OCI-LY7 (cell line): ENCODE data around the gene UPF3A. TPM values are rescaled to one million over a fixed set of nuclear protein-coding genes. Genes with fewer than 3 reads are reported as not detected.

Source experiments
- BruUV-seq: library from RNA; stranded (reverse); fragments of 400-500 nt; replicated peaks from 2 replicates; lab custom pipeline; 2021; lab: Mats Ljungman, UMichigan
- CTCF ChIA-PET: fragments of 300-600 bp; sonication (Branson Sonifier 250); formaldehyde crosslinking; loops from one replicate; lab custom pipeline; 2022; ENCODE audit warnings: antibody characterized with exemption; ENCODE audit not compliant: unreplicated experiment; lab: Charles Lee
- POLR2A ChIA-PET: fragments of 300-600 bp; sonication (Branson Sonifier 250); formaldehyde crosslinking; loops from one replicate; lab custom pipeline; 2022; ENCODE audit warnings: antibody characterized with exemption; lab: Charles Lee
- DNase-seq: peaks from one replicate; pipeline ENCODE4 v3.0.0-alpha.2; 2015; ENCODE audit warnings: low spot score
- H2AFZ ChIP-seq: fragments of 200-600 bp; sonication (generic), shearing (Covaris generic); 2 replicates; pipeline ENCODE4 v1.6.1; 2014; ENCODE audit warnings: mild to moderate bottlenecking, antibody characterized with exemption, low read length, moderate library complexity
- H3K27ac ChIP-seq: fragments of 200-600 bp; sonication (generic); 2 replicates; pipeline ENCODE4 v1.5.1; 2014; ENCODE audit warnings: mixed run types, low read depth, mild to moderate bottlenecking, moderate library complexity, low read length, inconsistent platforms; ENCODE audit not compliant: poor library complexity, severe bottlenecking
- H3K36me3 ChIP-seq: fragments of 200-600 bp; sonication (generic); 2 replicates; pipeline ENCODE4 v1.6.1; 2014; ENCODE audit warnings: mild to moderate bottlenecking, antibody characterized with exemption, low read length, moderate library complexity, mixed read lengths; ENCODE audit not compliant: insufficient read depth
- H3K4me1 ChIP-seq: fragments of 200-600 bp; sonication (generic); 2 replicates; pipeline ENCODE4 v1.5.1; 2014; ENCODE audit warnings: mild to moderate bottlenecking, low read length; ENCODE audit not compliant: insufficient read depth, poor library complexity, severe bottlenecking
- H3K4me2 ChIP-seq: fragments of 200-600 bp; sonication (generic); 2 replicates; pipeline ENCODE4 v1.6.1; 2014; ENCODE audit warnings: mild to moderate bottlenecking, low read length
- H3K4me3 ChIP-seq: fragments of 200-600 bp; sonication (generic); 2 replicates; pipeline ENCODE4 v1.5.1; 2014; ENCODE audit warnings: mild to moderate bottlenecking, low read depth, low read length; ENCODE audit not compliant: poor library complexity, severe bottlenecking
- H3K79me2 ChIP-seq: fragments of 200-600 bp; sonication (generic); 2 replicates; pipeline ENCODE4 v1.6.1; 2016; ENCODE audit warnings: low read depth, mild to moderate bottlenecking, low read length, moderate library complexity, mixed read lengths; ENCODE audit not compliant: insufficient read depth
- H3K9me2 ChIP-seq: fragments of 200-600 bp; sonication (generic); 2 replicates; pipeline ENCODE4 v1.6.1; 2016; ENCODE audit warnings: mild to moderate bottlenecking, low read length, mixed read lengths; ENCODE audit not compliant: insufficient read depth
- H3K9me3 ChIP-seq: fragments of 200-600 bp; sonication (generic); 2 replicates; pipeline ENCODE4 v1.6.1; 2014; ENCODE audit warnings: mild to moderate bottlenecking, mixed run types, low read length, mixed read lengths
- H4K20me1 ChIP-seq: fragments of 200-600 bp; sonication (generic); 2 replicates; pipeline ENCODE4 v1.6.1; 2014; ENCODE audit warnings: mild to moderate bottlenecking, antibody characterized with exemption, low read length, moderate library complexity, mixed read lengths; ENCODE audit not compliant: insufficient read depth
- CTCF ChIP-seq: fragments of 200-600 bp; sonication (generic); conservative IDR thresholded peaks from 2 replicates; pipeline ENCODE4 v1.5.1; 2014; ENCODE audit warnings: mild to moderate bottlenecking, antibody characterized with exemption, low read length, moderate library complexity, mixed read lengths
- EZH2phosphoT487 ChIP-seq: fragments of 200-600 bp; sonication (generic); IDR thresholded peaks from 2 replicates; pipeline ENCODE4 v1.6.1; 2018; ENCODE audit warnings: low read depth, borderline replicate concordance, mild to moderate bottlenecking, mixed run types, antibody characterized with exemption, low read length, moderate library complexity, mixed read lengths
- intact Hi-C: fragments of 100-400 bp; cut with micrococcal nuclease; formaldehyde crosslinking; loops from one replicate; pipeline ENCODE4 v1.10.0; 2022; ENCODE audit not compliant: unreplicated experiment
- total RNA-seq, 2 experiments: library from RNA; depleted of rRNA in 1 of 2; stranded (reverse); fragments of >200 nt in 1 of 2; shearing (Covaris generic) in 1 of 2; gene quantifications; 2 replicates each; pipeline ENCODE4 v1.2.3, GENCODE V29; 2014 to 2022

The UPF3A gene
- total RNA-seq, 2 experiments from 2014 or later, result 27.8 to 55.4 TPM

- no peaks in the 10 kb centered on the region for H3K9me3 ChIP-seq
- DNase-seq, result no peak
- H3K36me3 ChIP-seq, result peaks cover 33% of the 10 kb centered on the region
- intact Hi-C loops, result no loop called here
- CTCF ChIA-PET, result no interaction called here
- no peak overlapping the region for H3K4me3 ChIP-seq
- no TSS peak for BruUV-seq
- no peak overlapping the region for H3K4me2 ChIP-seq
- H4K20me1 ChIP-seq, result no peaks in the 10 kb centered on the region
- no peak overlapping the region for H3K27ac ChIP-seq
- POLR2A ChIA-PET, result no interaction called here
- no peaks in the 10 kb centered on the region for H3K79me2 ChIP-seq
- TF ChIP-seq EZH2phosphoT487, result no peak
- TF ChIP-seq CTCF, result no peak
- H3K4me1 ChIP-seq, result no peaks in the 10 kb centered on the region
- no peak overlapping the region for H2AFZ ChIP-seq
- H3K9me2 ChIP-seq, result no peaks in the 10 kb centered on the region
Observed at GRCh38 chr13:114304346-114305034, 23.1 kb downstream of the UPF3A start.

DNA sequence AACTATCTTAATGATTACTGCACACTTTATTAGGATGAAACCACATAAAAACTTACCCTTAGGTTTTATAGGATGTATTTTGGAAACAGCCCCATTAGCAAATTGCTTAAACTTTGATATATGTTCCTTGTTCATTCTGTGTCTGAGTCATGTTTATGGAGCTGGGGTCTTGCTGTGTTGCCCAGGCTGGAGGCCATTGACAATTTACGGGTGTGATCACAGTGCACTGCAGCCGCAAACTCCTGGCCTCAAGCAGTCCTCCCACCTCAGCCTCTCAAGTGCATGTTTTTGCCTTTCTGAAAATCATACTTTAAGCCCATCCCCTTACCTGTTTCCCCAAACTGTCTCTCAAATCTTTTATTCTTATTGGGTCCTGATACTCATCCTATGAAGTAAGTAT lies 27.7 kb downstream of the UPF3A start:
- DNase-seq, result no peak
- TF ChIP-seq CTCF (no peak), EZH2phosphoT487 (no peak)
- Histone ChIP-seq H3K4me3 (no peak overlapping the region), H3K4me1 (peaks cover 16% of the 10 kb centered on the region), H3K36me3 (peaks cover 22% of the 10 kb centered on the region), H3K9me2 (no peaks in the 10 kb centered on the region), H3K9me3 (no peaks in the 10 kb centered on the region), H4K20me1 (no peaks in the 10 kb centered on the region), H3K27ac (no peak overlapping the region), H3K4me2 (no peak overlapping the region), H2AFZ (no peak overlapping the region), H3K79me2 (peaks cover 4% of the 10 kb centered on the region; the same call in 1 of the 2 replicates)
- intact Hi-C loops, result no loop called here
- ChIA-PET POLR2A (no interaction called here), CTCF (no interaction called here)
- BruUV-seq, result no TSS peak

DNA sequence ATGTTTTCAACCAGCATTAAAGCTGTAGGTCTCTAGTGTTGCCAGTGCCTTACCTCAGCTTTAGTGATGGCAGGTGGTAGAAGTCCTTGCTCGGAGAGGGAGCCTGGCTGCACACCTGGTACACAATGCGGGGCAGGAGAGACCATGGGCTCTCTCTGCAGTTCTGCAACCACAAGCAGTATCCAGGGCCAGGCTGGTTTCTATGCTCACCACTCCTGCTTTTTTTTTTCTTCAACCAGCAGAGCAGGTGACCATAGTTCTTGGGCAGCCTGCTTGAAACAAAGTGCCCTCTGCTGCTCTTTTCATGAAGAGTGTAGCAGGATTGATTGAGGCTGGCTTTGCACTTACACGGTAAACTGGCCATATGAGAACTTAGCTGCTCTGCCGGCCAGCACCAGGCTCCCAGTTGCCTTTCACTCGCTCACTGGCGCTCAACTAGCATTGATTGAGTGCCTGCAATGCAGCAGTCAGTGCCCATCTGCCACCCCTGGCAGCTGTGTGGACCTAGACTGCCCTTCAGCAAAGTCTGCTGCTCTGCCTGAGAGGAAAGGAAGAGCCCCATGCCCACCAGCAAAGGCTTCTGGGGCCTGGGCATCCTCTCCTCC lies 28.5 kb downstream of the UPF3A start:
- Histone ChIP-seq H3K4me1 (peaks cover 16% of the 10 kb centered on the region), H3K4me3 (no peak overlapping the region), H3K27ac (no peak overlapping the region), H4K20me1 (no peaks in the 10 kb centered on the region), H3K79me2 (peaks cover 7% of the 10 kb centered on the region; the same call in 1 of the 2 replicates), H3K9me3 (no peaks in the 10 kb centered on the region), H2AFZ (no peak overlapping the region), H3K4me2 (no peak overlapping the region), H3K9me2 (no peaks in the 10 kb centered on the region), H3K36me3 (peaks cover 17% of the 10 kb centered on the region)
- BruUV-seq, result no TSS peak
- CTCF ChIA-PET, result no interaction called here
- no peak for TF ChIP-seq EZH2phosphoT487
- no peak for TF ChIP-seq CTCF
- no peak for DNase-seq
- intact Hi-C loops, result no loop called here
- POLR2A ChIA-PET, result no interaction called here
